Measurements from ENCODE around the gene HSPBAP1. TPM values are rescaled to one million over a fixed set of nuclear protein-coding genes. Genes with fewer than 3 reads are reported as not detected.

The HSPBAP1 gene
- total and polyA plus RNA-seq, 2 donors from 2014 or later = 8.3 to 12.5 TPM

GRCh38 chr3:122745369-122746021 is 48.1 kb downstream of the HSPBAP1 start:
- no peak overlapping the region for H3K27ac ChIP-seq (ENCODE audit: low read depth in 2 of 2, low read length in 2 of 2)
- H3K36me3 ChIP-seq (ENCODE audit: control insufficient read depth in 2 of 3, insufficient read depth in 3 of 3, low read length in 3 of 3) = peaks cover 2% of the 10 kb centered on the region in 3 donors
- no peaks in the 10 kb centered on the region for H3K27me3 ChIP-seq (ENCODE audit: control insufficient read depth, insufficient read depth, low read length)
- TF ChIP-seq, protein P1, sequence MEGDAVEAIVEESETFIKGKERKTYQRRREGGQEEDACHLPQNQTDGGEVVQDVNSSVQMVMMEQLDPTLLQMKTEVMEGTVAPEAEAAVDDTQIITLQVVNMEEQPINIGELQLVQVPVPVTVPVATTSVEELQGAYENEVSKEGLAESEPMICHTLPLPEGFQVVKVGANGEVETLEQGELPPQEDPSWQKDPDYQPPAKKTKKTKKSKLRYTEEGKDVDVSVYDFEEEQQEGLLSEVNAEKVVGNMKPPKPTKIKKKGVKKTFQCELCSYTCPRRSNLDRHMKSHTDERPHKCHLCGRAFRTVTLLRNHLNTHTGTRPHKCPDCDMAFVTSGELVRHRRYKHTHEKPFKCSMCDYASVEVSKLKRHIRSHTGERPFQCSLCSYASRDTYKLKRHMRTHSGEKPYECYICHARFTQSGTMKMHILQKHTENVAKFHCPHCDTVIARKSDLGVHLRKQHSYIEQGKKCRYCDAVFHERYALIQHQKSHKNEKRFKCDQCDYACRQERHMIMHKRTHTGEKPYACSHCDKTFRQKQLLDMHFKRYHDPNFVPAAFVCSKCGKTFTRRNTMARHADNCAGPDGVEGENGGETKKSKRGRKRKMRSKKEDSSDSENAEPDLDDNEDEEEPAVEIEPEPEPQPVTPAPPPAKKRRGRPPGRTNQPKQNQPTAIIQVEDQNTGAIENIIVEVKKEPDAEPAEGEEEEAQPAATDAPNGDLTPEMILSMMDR (IDR thresholded peaks at IDR 0.05; ENCODE audit: borderline replicate concordance, extremely low read depth, insufficient read depth) = no peak
- FAIRE-seq = no peak
- no peak overlapping the region for H3K4me3 ChIP-seq (ENCODE audit: low read length in 3 of 3)
- no peak for DNase-seq
- intact Hi-C loops (cut with DNase I) = no loop called here
- no peak overlapping the region for H3K9ac ChIP-seq (ENCODE audit: low read length in 3 of 3)
- no peaks in the 10 kb centered on the region for H3K4me1 ChIP-seq (ENCODE audit: control insufficient read depth in 2 of 3, insufficient read depth in 2 of 3, low read depth in 1 of 3, low read length in 3 of 3)
- H3K9me3 ChIP-seq (ENCODE audit: control insufficient read depth in 2 of 3, insufficient read depth in 1 of 3, low read length in 3 of 3) = peaks cover 0 to 3% (median 0%) of the 10 kb centered on the region in 3 donors

DNA sequence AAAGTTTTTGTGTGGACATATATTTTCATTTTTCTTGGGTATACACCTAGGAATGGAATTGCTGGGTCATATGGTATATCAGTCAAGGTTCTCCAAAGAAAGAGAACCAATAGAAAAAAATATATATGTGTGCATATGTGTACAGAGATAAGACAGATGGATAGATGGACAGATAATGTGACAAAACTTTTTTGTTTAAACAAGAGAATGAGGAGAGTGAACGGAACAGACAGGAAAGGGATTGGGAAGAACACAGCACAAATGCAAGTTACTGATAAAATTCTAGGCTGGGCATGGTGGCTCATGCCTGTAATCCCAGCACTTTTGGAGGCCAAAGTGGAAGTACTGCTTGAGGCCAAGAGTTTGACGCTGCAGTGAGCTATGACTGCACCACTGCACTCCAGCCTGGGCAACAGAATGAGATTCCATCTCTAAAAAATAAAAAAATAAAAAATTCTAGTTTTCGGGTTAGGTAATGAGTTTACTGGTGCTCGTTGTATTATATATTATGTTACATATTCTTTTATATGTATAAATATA is 50.0 kb downstream of the HSPBAP1 start:
- Histone ChIP-seq H3K9ac (ENCODE audit: low read length in 3 of 3) (no peak overlapping the region), H3K27me3 (ENCODE audit: control insufficient read depth, insufficient read depth, low read length) (no peaks in the 10 kb centered on the region)

DNA sequence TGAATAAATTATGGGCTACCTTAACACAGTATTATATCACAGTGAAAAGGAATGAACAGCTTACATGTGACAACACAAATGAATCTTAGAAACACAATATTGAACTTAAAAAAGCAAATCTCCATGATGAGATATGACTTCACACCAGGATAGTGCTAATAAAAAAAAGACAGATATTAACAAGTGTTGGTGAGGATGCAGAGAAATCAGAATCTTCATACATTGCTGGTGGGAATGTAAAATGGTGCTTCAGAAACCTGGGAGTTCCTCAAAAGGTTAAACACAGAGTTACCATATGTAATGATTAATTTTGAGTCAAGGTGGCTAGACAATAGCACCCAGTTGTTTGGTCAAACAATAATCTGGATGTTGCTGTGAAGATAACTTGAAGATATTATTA is 51.4 kb downstream of the HSPBAP1 start:
- no peak for FAIRE-seq

More for the DNA sequence above, 50.0 kb downstream of the HSPBAP1 start:
- intact Hi-C loops (cut with DNase I) = no loop called here
- FAIRE-seq = no peak
- Histone ChIP-seq H3K36me3 (ENCODE audit: control insufficient read depth in 2 of 3, insufficient read depth in 3 of 3, low read length in 3 of 3) (peaks cover 2 to 9% (median 5%) of the 10 kb centered on the region in 3 donors), H3K4me1 (ENCODE audit: control insufficient read depth in 2 of 3, insufficient read depth in 2 of 3, low read depth in 1 of 3, low read length in 3 of 3) (no peaks in the 10 kb centered on the region), H3K27ac (ENCODE audit: low read depth in 2 of 2, low read length in 2 of 2) (no peak overlapping the region), H3K4me3 (ENCODE audit: low read length in 3 of 3) (no peak overlapping the region), H3K9me3 (ENCODE audit: control insufficient read depth in 2 of 3, insufficient read depth in 1 of 3, low read length in 3 of 3) (peaks cover 0 to 3% (median 0%) of the 10 kb centered on the region in 3 donors)
- TF ChIP-seq, protein P1 (IDR thresholded peaks at IDR 0.05; ENCODE audit: borderline replicate concordance, extremely low read depth, insufficient read depth) = no peak
- no peak for DNase-seq

More for the DNA sequence above, 51.4 kb downstream of the HSPBAP1 start:
- no peak overlapping the region for H3K27ac ChIP-seq (ENCODE audit: low read depth in 2 of 2, low read length in 2 of 2)
- H3K4me1 ChIP-seq (ENCODE audit: control insufficient read depth in 2 of 3, insufficient read depth in 2 of 3, low read depth in 1 of 3, low read length in 3 of 3) = no peaks in the 10 kb centered on the region
- peaks cover 2 to 9% (median 5%) of the 10 kb centered on the region in 3 donors for H3K36me3 ChIP-seq (ENCODE audit: control insufficient read depth in 2 of 3, insufficient read depth in 3 of 3, low read length in 3 of 3)
- H3K4me3 ChIP-seq (ENCODE audit: low read length in 3 of 3) = no peak overlapping the region
- TF ChIP-seq, protein P1 (IDR thresholded peaks at IDR 0.05; ENCODE audit: borderline replicate concordance, extremely low read depth, insufficient read depth) = no peak
- peaks cover 0 to 3% (median 0%) of the 10 kb centered on the region in 3 donors for H3K9me3 ChIP-seq (ENCODE audit: control insufficient read depth in 2 of 3, insufficient read depth in 1 of 3, low read length in 3 of 3)
- DNase-seq = no peak
- no peak overlapping the region for H3K9ac ChIP-seq (ENCODE audit: low read length in 3 of 3)
- H3K27me3 ChIP-seq (ENCODE audit: control insufficient read depth, insufficient read depth, low read length) = no peaks in the 10 kb centered on the region
- intact Hi-C loops (cut with DNase I) = no loop called here

Data from kidney (tissue), 14 donors.